SIG-M5 (cell line): ENCODE data around the gene ELL.
"Not testable (repeated sequence)": the region's sequence is repeated elsewhere in the genome, so short reads cannot be mapped to it uniquely, and the experiment has no call there.

Experiments
- DNase-seq: peaks from one replicate; lab custom pipeline; 2025; lab: John Stamatoyannopoulos, UW

Gene ELL

GRCh38 chr19:18531485-18531884, 9.6 kb upstream of the ELL start:
- DNase-seq, result no peak

- DNase-seq, result no peak
These were observed 7.9 kb upstream of the ELL start for GRCh38 chr19:18529782-18530181.

GRCh38 chr19:18526316-18526715, 4.4 kb upstream of the ELL start:
- DNase-seq, result no peak

- no peak for DNase-seq
These were observed 2.0 kb upstream of the ELL start for GRCh38 chr19:18523841-18524240.

- not testable (repeated sequence) for DNase-seq
These were observed 1.1 kb upstream of the ELL start for GRCh38 chr19:18522862-18523440.

GRCh38 chr19:18522124-18522861, 423 bp upstream of the ELL start:
- DNase-seq, result peak; percentile 95

GRCh38 chr19:18520848-18521691, 800 bp downstream of the ELL start:
- DNase-seq, result no peak

- DNase-seq, result no peak
These were observed 1.7 kb downstream of the ELL start for GRCh38 chr19:18519962-18520847.

GRCh38 chr19:18518639-18519038, 3.2 kb downstream of the ELL start:
- no peak for DNase-seq

- no peak for DNase-seq
These were observed 4.3 kb downstream of the ELL start for GRCh38 chr19:18517606-18518005.

- no peak for DNase-seq
These were observed 5.9 kb downstream of the ELL start for GRCh38 chr19:18515959-18516358.

- DNase-seq, result no peak
These were observed 6.8 kb downstream of the ELL start for GRCh38 chr19:18514800-18515682.

GRCh38 chr19:18513868-18514267, 8.0 kb downstream of the ELL start:
- DNase-seq, result no peak

GRCh38 chr19:18510216-18510615, 11.7 kb downstream of the ELL start:
- no peak for DNase-seq

- DNase-seq, result no peak
These were observed 13.3 kb downstream of the ELL start for GRCh38 chr19:18508585-18508984.

- DNase-seq, result no peak
These were observed 14.0 kb downstream of the ELL start for GRCh38 chr19:18507727-18508440.

GRCh38 chr19:18507021-18507726, 14.7 kb downstream of the ELL start:
- no peak for DNase-seq

- DNase-seq, result no peak
These were observed 15.6 kb downstream of the ELL start for GRCh38 chr19:18506101-18506930.
